NCI-H510A (cell line): Measurements from ENCODE around the gene RASA2.
"Not testable (repeated sequence)": the region's sequence is repeated elsewhere in the genome, so short reads cannot be mapped to it uniquely, and the experiment has no call there.

Experiments used
- DNase-seq: peaks from one replicate; lab custom pipeline; 2025; lab: John Stamatoyannopoulos, UW

RASA2 gene

GRCh38 chr3:141457624-141458236, 29.1 kb upstream of the RASA2 start:
- no peak for DNase-seq

GRCh38 chr3:141459008-141459407, 27.8 kb upstream of the RASA2 start:
- no peak for DNase-seq

- DNase-seq, result no peak
Measured at GRCh38 chr3:141460097-141460704, 26.6 kb upstream of the RASA2 start.

GRCh38 chr3:141462176-141462859, 24.5 kb upstream of the RASA2 start:
- DNase-seq, result no peak

DNA sequence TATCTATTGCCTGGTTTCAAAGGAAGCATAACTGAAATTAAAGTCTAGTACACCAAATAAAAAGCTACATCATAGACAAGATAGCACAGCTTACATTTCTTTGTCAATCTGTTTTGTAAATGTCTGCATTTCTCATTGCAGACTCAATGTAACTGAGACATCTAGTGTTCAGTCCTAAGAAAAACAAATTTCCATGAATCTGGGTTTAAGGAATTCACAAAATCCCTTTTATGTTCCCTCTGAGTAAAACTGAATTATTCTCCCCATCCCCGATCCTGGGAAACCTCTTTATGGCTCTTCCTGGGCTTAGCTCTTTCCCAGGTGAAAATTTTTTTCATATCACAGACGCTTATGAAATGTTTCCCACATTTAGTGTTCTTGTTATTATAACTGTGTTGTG, 21.6 kb upstream of the RASA2 start:
- DNase-seq, result no peak

DNA sequence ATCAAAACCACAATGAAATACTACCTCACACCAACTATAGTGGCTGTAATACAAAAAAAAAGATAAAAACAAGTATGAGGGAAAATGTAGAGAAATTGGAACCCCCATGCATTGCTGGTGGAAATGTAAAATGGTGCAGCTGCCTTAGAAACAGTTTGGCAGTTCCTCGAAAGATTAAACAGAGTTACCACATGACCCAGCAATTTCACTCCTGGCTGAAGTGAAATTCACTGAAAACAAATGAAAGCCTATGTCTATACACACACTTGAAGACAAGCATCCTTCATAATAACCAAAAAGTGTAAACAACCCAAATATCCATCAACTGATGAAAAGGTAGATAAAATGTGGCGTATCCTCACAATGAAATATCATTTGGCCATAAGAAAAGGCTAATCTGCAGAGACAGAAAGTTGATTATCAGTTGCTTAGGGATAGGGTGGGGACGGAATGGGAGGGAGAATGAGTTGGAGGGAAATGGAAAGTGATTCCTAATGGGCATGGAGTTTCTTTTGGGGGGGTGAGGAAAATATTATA, 20.1 kb upstream of the RASA2 start:
- DNase-seq, result no peak

DNA sequence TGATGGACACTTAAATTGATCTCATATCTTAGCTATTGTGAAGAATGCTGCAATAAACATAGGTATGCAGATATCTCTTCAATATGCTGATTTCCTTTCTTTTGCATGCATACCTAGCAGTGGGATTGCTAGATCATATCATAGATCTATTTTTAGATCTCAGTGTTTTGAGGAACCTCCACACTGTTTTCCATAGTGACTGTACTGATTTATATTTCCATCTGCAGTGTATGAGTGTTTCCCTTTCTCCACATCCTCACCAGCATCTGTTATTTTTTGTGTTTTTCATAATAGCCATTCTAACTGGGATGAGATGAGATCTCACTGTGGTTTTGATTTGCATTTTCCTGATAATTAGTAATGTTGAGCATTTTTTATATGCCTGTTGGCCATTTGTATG, 17.1 kb upstream of the RASA2 start:
- no peak for DNase-seq

GRCh38 chr3:141471160-141471559, 15.7 kb upstream of the RASA2 start:
- no peak for DNase-seq

DNA sequence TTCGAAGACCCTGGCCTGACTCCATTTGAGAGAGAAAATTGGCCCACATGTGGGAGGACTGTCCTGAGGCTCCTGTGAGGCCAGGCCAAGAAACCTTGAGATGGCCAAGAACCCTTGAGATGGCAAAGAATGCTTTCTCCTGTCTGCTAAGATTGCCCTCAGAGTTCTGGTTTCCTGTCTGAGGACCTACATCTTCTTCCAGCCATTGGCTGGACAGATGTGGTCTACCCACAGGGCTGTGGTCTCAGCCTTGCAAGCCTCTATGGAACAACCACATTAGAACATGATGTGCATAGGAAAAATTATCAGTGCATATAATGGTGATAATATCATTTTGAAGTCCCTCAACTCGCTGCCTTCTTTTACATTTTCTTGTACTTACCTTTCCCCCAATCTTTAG, 10.8 kb upstream of the RASA2 start:
- DNase-seq, result no peak

DNA sequence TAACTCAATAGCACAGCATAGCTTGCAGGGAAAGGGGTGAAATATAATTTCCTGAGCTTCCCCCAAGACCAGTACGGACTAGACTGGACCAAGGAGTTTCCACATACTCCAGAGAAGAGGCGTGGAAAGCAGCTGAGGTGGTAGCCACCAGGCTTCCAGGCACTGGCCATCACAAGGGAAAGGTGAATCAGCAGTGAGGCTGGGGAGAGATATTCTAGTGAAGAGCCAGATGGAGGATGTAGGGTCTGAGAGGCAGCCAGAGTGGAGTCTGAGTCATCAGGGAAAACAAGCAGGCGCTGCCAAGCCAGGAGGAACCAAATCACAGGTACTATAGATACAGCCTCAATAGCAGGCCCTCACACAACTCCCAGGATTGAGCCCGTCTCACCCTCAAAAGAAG, 9.6 kb upstream of the RASA2 start:
- DNase-seq, result no peak

DNA sequence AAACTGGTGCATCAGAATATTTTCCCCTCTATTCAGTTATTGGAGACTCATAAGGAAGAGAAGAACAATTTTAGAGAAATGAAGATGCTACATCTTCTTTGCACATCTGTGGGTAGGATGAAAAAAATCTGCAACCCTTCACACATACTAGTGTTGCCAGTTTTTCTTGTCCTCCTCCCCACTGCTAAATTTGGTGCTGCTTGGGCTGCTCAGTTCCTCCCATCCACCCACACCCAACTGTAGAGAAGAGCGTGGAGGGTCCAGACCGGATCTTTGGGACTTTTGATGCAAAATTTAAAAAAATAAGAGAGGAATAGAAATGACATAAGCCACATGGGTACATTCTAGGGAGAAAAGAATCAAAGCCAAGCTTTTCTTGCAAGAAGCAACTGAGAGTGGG, 8.7 kb upstream of the RASA2 start:
- DNase-seq, result no peak

DNA sequence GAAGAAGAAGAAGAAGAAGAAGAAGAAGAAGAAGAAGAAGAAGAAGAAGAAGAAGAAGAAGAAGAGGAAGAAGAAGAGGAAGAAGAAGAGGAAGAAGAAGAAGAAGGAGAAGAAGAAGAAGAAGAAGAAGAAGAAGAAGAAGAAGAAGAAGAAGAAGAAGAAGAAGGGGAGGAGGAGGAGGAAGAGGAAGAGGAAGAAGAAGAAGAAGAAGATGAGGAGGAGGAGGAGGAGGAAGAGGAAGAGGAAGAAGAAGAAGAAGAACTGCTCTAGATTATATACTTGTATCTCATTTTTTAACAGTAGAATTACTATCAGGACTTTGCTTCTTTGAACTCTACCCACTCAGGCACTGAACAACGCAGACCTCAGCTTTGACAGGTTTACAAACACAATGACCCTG, 8.0 kb upstream of the RASA2 start:
- DNase-seq, result not testable (repeated sequence)

- DNase-seq, result no peak
Measured at GRCh38 chr3:141482245-141482922, 4.4 kb upstream of the RASA2 start.

DNA sequence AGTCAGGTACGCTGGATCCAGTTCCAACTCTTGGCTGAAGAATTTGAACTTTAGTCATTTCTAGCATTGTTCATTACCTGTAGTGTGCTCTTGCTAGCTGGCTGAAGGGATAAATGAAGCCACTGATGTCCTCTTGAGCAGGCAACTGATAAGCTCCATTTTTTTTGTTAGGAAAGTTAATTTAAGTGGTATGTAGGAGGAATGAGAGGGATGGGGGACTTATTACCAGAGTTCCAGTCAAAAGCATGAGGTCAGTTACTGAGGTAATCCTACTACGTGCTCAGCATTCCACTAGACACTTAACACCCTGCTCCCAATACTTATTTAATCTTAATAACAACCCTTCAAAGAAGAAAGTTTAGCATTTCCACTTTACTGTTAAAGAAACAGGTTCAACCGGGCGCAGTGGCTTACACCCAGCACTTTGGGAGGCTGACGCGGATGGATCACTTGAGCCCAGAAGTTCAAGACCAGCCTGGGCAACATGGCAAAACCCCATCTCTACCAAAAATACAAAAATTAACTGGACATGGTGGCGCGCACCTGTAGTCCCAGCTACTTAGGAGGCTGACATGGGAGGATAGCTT, 2.0 kb upstream of the RASA2 start:
- no peak for DNase-seq

DNA sequence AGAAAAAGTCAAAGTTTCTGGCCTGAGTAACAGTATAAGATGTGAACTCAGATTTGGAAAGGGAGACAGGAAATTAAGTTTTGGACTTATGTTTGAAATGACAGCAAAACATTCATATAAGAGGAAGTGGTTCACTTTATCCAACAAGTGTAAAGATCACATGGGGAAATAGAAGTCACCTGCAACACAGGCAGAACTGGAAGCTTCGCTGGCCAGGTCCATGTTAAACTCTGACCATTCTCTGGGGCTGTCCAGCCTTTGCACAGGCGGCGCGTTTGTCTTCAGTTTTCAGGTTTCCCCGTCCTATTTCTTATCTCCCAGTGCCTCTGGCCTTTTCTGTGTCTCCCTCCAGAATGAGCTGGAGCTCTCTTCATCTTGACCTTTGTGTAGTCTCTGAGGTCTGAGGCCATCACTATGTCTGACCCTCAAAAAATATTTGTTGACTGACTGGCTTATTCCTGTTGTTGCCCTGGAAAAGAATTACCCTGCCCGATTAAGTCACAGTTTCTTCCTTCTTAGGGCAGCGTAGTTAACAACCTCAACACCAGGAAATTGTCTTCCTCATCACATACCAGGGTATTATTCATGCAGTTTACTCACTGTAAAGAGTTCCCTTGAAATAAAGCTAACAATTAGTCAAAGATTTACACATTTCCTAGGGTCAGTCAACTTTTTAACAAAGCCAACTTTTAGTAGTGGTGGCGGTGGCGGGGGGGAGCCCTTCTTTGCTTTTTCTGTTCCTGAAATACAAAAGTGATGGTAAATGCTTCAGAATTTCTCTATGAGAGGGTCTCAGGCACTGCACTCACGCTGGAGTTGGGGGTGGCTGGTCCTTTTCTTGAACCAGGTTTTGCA, 959 bp upstream of the RASA2 start:
- DNase-seq, result no peak

DNA sequence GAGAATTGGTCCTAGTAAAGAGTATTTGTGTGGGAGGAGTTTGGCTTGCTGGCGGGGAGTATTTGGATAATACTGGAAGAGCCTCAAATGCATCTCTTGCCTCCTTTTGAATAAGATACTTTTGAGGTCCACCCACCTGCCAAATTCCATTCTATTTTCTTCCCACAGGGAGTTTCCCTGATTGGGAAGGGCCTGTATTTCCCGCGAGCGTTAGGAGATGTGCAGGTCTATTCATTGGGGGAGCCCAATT, 406 bp upstream of the RASA2 start:
- DNase-seq, result no peak

- DNase-seq, result peak; percentile 73
Measured at GRCh38 chr3:141487521-141488252, 860 bp downstream of the RASA2 start.

DNA sequence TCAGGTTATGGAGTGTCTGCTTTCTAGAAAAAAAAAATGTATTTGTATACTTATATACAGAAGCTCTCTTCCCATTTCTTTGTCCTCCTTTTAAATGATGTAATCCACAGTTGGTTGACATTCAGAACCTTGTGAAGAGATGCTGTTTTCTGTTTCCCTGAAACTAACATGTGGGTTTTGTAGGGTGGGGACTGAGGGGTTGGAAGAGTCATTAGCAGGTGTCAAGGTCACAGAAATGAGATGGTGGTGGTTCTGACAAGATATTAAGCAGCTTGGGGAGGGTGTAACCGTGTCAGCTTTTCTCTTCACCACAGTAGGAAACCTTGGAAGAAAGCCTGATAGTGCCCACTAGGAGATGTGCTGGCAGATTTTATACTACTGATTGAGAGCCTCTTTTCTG, 2.4 kb downstream of the RASA2 start:
- DNase-seq, result no peak

- no peak for DNase-seq
Measured at GRCh38 chr3:141491081-141491480, 4.3 kb downstream of the RASA2 start.

- no peak for DNase-seq
Measured at GRCh38 chr3:141491929-141492328, 5.1 kb downstream of the RASA2 start.

GRCh38 chr3:141493184-141493583, 6.4 kb downstream of the RASA2 start:
- DNase-seq, result no peak
